IMR-90 (cell line): ENCODE data around the gene SLC41A1.
"Not testable (repeated sequence)": the region's sequence is repeated elsewhere in the genome, so short reads cannot be mapped to it uniquely, and the experiment has no call there.

Experiments used
- CEBPB ChIP-seq: IDR thresholded peaks from 2 replicates; pipeline ENCODE4 v1.6.1; 2012; ENCODE audit warnings: low read depth, low read length, improper control_type of control experiment
- FOS ChIP-seq: fragments of 150-350 bp; IDR thresholded peaks from 2 replicates; pipeline ENCODE4 v1.6.1; 2016; ENCODE audit warnings: low read depth, low read length
- MAFK ChIP-seq: IDR thresholded peaks from 2 replicates; pipeline ENCODE4 v1.6.1; 2012; ENCODE audit warnings: low read depth, low read length, improper control_type of control experiment
- MXI1 ChIP-seq: IDR thresholded peaks from 2 replicates; pipeline ENCODE4 v1.6.1; 2012; ENCODE audit warnings: low read depth, mild to moderate bottlenecking, low read length, moderate library complexity, borderline replicate concordance
- NFE2L2 ChIP-seq: fragments of 150-350 bp; IDR thresholded peaks from 2 replicates; pipeline ENCODE4 v1.6.1; 2016; ENCODE audit warnings: low read depth, mild to moderate bottlenecking, low read length
- POLR2A ChIP-seq: IDR thresholded peaks from 2 replicates; pipeline ENCODE4 v1.6.1; 2012; ENCODE audit warnings: mild to moderate bottlenecking, low read depth, low read length
- RAD21 ChIP-seq: IDR thresholded peaks from 2 replicates; pipeline ENCODE4 v1.6.1; 2012; ENCODE audit warnings: low read length, improper control_type of control experiment
- RCOR1 ChIP-seq: IDR thresholded peaks from 2 replicates; pipeline ENCODE4 v1.6.1; 2012; ENCODE audit warnings: mild to moderate bottlenecking, low read length, improper control_type of control experiment; ENCODE audit not compliant: insufficient replicate concordance
- RFX5 ChIP-seq: IDR thresholded peaks from 2 replicates; pipeline ENCODE4 v1.8.0; 2012; ENCODE audit warnings: low read depth, mild to moderate bottlenecking, low read length, moderate library complexity
- SMC3 ChIP-seq: fragments of 150-350 bp; IDR thresholded peaks from 2 replicates; pipeline ENCODE4 v1.6.1; 2016; ENCODE audit warnings: low read depth, mild to moderate bottlenecking, antibody characterized with exemption, low read length, moderate library complexity
- TF ChIP-seq, protein P1 (sequence below): conservative IDR thresholded peaks from 2 replicates; pipeline ENCODE4 v1.5.1; 2012; ENCODE audit warnings: mild to moderate bottlenecking, low read depth, low read length, improper control_type of control experiment
- TF ChIP-seq, protein P2 (sequence below): fragments of 150-350 bp; IDR thresholded peaks from 2 replicates; pipeline ENCODE4 v1.6.1; 2017; ENCODE audit warnings: mild to moderate bottlenecking, antibody characterized with exemption, low read length, low read depth
- TF ChIP-seq, protein P3 (sequence below): fragments of 150-350 bp; IDR thresholded peaks from 2 replicates; pipeline ENCODE4 v1.6.1; 2016; ENCODE audit warnings: low read depth, mild to moderate bottlenecking, low read length, moderate library complexity, borderline replicate concordance

DNA sequence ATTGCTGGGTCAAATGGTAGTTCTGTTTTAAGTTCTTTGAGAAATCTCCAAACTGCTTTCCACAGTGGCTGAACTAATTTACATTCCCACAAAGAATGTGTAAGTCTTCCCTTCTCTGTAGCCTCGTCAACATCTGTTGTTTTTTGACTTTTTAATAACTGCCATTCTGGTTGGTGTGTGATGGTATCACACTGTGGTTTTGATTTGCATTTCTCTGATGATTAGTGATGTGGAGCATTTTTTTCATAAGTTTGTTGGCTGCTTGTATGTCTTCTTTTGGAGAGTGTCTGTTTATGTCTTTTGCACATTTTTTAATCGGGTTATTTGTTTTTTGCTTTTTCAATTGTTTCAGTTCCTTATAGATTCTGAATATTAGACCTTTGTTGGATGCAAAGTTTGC, 10.3 kb upstream of the SLC41A1 start:
- TF ChIP-seq, protein P1, sequence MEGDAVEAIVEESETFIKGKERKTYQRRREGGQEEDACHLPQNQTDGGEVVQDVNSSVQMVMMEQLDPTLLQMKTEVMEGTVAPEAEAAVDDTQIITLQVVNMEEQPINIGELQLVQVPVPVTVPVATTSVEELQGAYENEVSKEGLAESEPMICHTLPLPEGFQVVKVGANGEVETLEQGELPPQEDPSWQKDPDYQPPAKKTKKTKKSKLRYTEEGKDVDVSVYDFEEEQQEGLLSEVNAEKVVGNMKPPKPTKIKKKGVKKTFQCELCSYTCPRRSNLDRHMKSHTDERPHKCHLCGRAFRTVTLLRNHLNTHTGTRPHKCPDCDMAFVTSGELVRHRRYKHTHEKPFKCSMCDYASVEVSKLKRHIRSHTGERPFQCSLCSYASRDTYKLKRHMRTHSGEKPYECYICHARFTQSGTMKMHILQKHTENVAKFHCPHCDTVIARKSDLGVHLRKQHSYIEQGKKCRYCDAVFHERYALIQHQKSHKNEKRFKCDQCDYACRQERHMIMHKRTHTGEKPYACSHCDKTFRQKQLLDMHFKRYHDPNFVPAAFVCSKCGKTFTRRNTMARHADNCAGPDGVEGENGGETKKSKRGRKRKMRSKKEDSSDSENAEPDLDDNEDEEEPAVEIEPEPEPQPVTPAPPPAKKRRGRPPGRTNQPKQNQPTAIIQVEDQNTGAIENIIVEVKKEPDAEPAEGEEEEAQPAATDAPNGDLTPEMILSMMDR, result not testable (repeated sequence)
- not testable (repeated sequence) for TF ChIP-seq RFX5, NFE2L2, SMC3, MXI1, POLR2A, CEBPB, RCOR1, RAD21, FOS, MAFK
- TF ChIP-seq, protein P2, sequence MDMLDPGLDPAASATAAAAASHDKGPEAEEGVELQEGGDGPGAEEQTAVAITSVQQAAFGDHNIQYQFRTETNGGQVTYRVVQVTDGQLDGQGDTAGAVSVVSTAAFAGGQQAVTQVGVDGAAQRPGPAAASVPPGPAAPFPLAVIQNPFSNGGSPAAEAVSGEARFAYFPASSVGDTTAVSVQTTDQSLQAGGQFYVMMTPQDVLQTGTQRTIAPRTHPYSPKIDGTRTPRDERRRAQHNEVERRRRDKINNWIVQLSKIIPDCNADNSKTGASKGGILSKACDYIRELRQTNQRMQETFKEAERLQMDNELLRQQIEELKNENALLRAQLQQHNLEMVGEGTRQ, result not testable (repeated sequence)
- TF ChIP-seq, protein P3, sequence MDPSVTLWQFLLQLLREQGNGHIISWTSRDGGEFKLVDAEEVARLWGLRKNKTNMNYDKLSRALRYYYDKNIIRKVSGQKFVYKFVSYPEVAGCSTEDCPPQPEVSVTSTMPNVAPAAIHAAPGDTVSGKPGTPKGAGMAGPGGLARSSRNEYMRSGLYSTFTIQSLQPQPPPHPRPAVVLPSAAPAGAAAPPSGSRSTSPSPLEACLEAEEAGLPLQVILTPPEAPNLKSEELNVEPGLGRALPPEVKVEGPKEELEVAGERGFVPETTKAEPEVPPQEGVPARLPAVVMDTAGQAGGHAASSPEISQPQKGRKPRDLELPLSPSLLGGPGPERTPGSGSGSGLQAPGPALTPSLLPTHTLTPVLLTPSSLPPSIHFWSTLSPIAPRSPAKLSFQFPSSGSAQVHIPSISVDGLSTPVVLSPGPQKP, result not testable (repeated sequence)
